ENCODE results near the gene PITPNC1.
"Not testable (repeated sequence)": the region's sequence is repeated elsewhere in the genome, so short reads cannot be mapped to it uniquely, and the experiment has no call there.

Gene PITPNC1

GRCh38 chr17:67372751-67373150, 4.3 kb upstream of the PITPNC1 start:
- FAIRE-seq: no peak

GRCh38 chr17:67374329-67375053, 2.6 kb upstream of the PITPNC1 start:
- no peak for FAIRE-seq

GRCh38 chr17:67375054-67375427, 2.0 kb upstream of the PITPNC1 start:
- FAIRE-seq: no peak

GRCh38 chr17:67375716-67376115, 1.4 kb upstream of the PITPNC1 start:
- no peak for FAIRE-seq

- no peak for FAIRE-seq
Observed at GRCh38 chr17:67376415-67376736, 705 bp upstream of the PITPNC1 start.

GRCh38 chr17:67377488-67378453, 690 bp downstream of the PITPNC1 start:
- no peak for FAIRE-seq

GRCh38 chr17:67378454-67379250, 1.6 kb downstream of the PITPNC1 start:
- FAIRE-seq: no peak

- FAIRE-seq: no peak
Observed at GRCh38 chr17:67379251-67379630, 2.2 kb downstream of the PITPNC1 start.

- FAIRE-seq: no peak
Observed at GRCh38 chr17:67381929-67382257, 4.8 kb downstream of the PITPNC1 start.

- FAIRE-seq: no peak
Observed at GRCh38 chr17:67385122-67385988, 8.3 kb downstream of the PITPNC1 start.

GRCh38 chr17:67386965-67387551, 10.0 kb downstream of the PITPNC1 start:
- FAIRE-seq: no peak

GRCh38 chr17:67388536-67388935, 11.5 kb downstream of the PITPNC1 start:
- not testable (repeated sequence) for FAIRE-seq

- FAIRE-seq: no peak
Observed at GRCh38 chr17:67388986-67389385, 11.9 kb downstream of the PITPNC1 start.

- FAIRE-seq: no peak
Observed at GRCh38 chr17:67390006-67390645, 13.0 kb downstream of the PITPNC1 start.

GRCh38 chr17:67390646-67391361, 13.7 kb downstream of the PITPNC1 start:
- no peak for FAIRE-seq

GRCh38 chr17:67392111-67392510, 15.0 kb downstream of the PITPNC1 start:
- FAIRE-seq: no peak

GRCh38 chr17:67393809-67394397, 16.8 kb downstream of the PITPNC1 start:
- FAIRE-seq: no peak

- FAIRE-seq: no peak
Observed at GRCh38 chr17:67399676-67400075, 22.6 kb downstream of the PITPNC1 start.

- no peak for FAIRE-seq
Observed at GRCh38 chr17:67400193-67400592, 23.1 kb downstream of the PITPNC1 start.

GRCh38 chr17:67401106-67401505, 24.0 kb downstream of the PITPNC1 start:
- no peak for FAIRE-seq

Data from colon (tissue), 2 donors.